HL-60 (cell line): ENCODE measurements around the gene ADCY1.

Experiments used
- DNase-seq, 2 experiments: peaks; one replicate each; pipeline ENCODE4 v3.0.0-alpha.2; 2010 to 2020; ENCODE audit warnings: low read depth in 1 of 2, low spot score in 1 of 2
- H3K27ac ChIP-seq: fragments of 250-450 bp; sonication (Bioruptor Pico); replicated peaks from 2 replicates; pipeline ENCODE4 v1.5.1; 2020; ENCODE audit warnings: mild to moderate bottlenecking, moderate library complexity
- H3K27me3 ChIP-seq: fragments of 250-450 bp; sonication (Bioruptor Pico); 2 replicates; pipeline ENCODE4 v1.5.1; 2021; ENCODE audit warnings: mild to moderate bottlenecking, moderate library complexity; ENCODE audit not compliant: insufficient read depth, poor library complexity, severe bottlenecking
- H3K4me3 ChIP-seq: replicated peaks from 2 replicates; pipeline ENCODE4 v1.5.1; 2011; ENCODE audit warnings: mild to moderate bottlenecking, control low read depth, low read length; ENCODE audit not compliant: insufficient read depth
- CTCF ChIP-seq: IDR thresholded peaks from one replicate; pipeline ENCODE4 v1.5.1; 2011; ENCODE audit warnings: low read length, control low read depth, inconsistent platforms; ENCODE audit not compliant: insufficient read depth
- GABPA ChIP-seq: IDR thresholded peaks from 2 replicates; pipeline ENCODE4 v1.6.1; 2012; ENCODE audit warnings: low read depth
- POLR2AphosphoS5 ChIP-seq: IDR thresholded peaks from 2 replicates; pipeline ENCODE4 v1.6.1; 2012; ENCODE audit warnings: low read depth
- REST ChIP-seq: IDR thresholded peaks from 2 replicates; pipeline ENCODE4 v1.6.1; 2012; ENCODE audit warnings: low read depth; ENCODE audit not compliant: insufficient replicate concordance
- SPI1 ChIP-seq: IDR thresholded peaks from 2 replicates; pipeline ENCODE4 v1.6.1; 2012; ENCODE audit warnings: low read depth, mild to moderate bottlenecking, borderline replicate concordance

The ADCY1 gene

DNA sequence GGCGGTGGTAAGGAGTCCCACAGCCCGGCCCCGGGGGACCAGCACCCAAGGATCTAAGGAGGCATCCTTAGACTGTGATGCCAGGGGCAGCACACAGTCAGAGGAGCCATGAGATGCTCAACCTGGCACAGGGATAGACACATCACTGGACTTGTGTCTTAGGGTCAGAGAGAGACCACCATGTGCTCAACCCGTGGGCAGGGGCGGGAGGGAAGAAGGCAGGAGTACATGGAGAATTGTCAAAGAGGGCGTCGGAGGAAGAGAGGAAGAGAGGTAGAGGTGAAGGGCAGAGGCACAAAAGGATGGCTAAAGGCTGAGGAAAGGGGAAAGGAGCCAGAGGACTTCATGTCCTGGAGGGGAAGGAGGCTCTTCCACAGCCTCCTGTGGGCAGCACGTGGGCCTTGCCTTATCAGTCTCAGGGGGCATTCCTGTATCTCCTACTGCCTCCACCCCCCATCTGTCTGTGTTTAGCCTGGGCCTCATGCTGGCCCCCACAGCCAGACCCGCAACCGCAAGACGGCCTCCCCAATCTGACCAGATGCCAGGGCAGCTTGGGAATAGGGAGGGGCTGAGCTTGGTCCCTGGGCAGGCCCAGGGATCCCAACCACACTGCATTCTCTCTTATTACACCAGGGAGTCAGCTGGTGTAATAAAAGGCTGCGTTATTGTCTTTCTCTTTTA, 2.2 kb downstream of the ADCY1 start:
- TF ChIP-seq REST (no peak), SPI1 (no peak), GABPA (no peak), POLR2AphosphoS5 (no peak)
- no peak overlapping the region for H3K4me3 ChIP-seq
- DNase-seq: no peak
- peaks cover 44% of the 10 kb centered on the region for H3K27me3 ChIP-seq
- no peak overlapping the region for H3K27ac ChIP-seq

GRCh38 chr7:45578022-45578421, 3.9 kb downstream of the ADCY1 start:
- Histone ChIP-seq H3K27ac (no peak overlapping the region), H3K27me3 (peaks cover 32% of the 10 kb centered on the region), H3K4me3 (no peak overlapping the region)
- TF ChIP-seq GABPA (no peak), REST (no peak), CTCF (no peak), SPI1 (no peak), POLR2AphosphoS5 (no peak)
- DNase-seq: no peak

- Histone ChIP-seq H3K4me3 (no peak overlapping the region), H3K27me3 (peaks cover 28% of the 10 kb centered on the region), H3K27ac (no peak overlapping the region)
- TF ChIP-seq REST (no peak), POLR2AphosphoS5 (no peak), GABPA (no peak), CTCF (no peak), SPI1 (no peak)
- no peak for DNase-seq
Observed at GRCh38 chr7:45578467-45578866, 4.3 kb downstream of the ADCY1 start.
